Liver (tissue), 9 donors: ENCODE data around the gene ITGA4. TPM values are rescaled to one million over a fixed set of nuclear protein-coding genes. Genes with fewer than 3 reads are reported as not detected.

Source experiments
- DNase-seq: peaks from one replicate; pipeline ENCODE4 v3.0.0-alpha.2; 2017; ENCODE audit warnings: low spot score
- H3K27ac ChIP-seq, 2 donors: one replicate each; pipeline ENCODE4 v1.7.0; 2013; ENCODE audit warnings: inconsistent platforms in 2 of 2, low read length in 2 of 2, control low read depth in 1 of 2, low read depth in 1 of 2, mild to moderate bottlenecking in 1 of 2
- H3K27me3 ChIP-seq, 4 donors: one replicate each; pipeline versions ENCODE4 v1.6.1 to v1.7.0; 2013; ENCODE audit warnings: low read length in 3 of 4, inconsistent platforms in 1 of 4, mild to moderate bottlenecking in 1 of 4, moderate library complexity in 1 of 4; ENCODE audit not compliant: control insufficient read depth in 4 of 4, insufficient read depth in 4 of 4
- H3K36me3 ChIP-seq, 4 donors: one replicate each; pipeline versions ENCODE4 v1.6.1 to v1.7.0; 2013; ENCODE audit warnings: low read length in 3 of 4, mild to moderate bottlenecking in 3 of 4, low read depth in 1 of 4, moderate library complexity in 1 of 4; ENCODE audit not compliant: control insufficient read depth in 4 of 4, insufficient read depth in 3 of 4
- H3K4me1 ChIP-seq, 4 donors: one replicate each; pipeline versions ENCODE4 v1.6.1 to v1.7.0; 2013; ENCODE audit warnings: low read length in 3 of 4, mild to moderate bottlenecking in 3 of 4, moderate library complexity in 1 of 4; ENCODE audit not compliant: control insufficient read depth in 4 of 4, insufficient read depth in 4 of 4
- H3K4me3 ChIP-seq, 3 donors: one replicate each; pipeline versions ENCODE4 v1.6.1 to v1.7.0; 2013; ENCODE audit warnings: low read length in 3 of 3, control low read depth in 1 of 3, low read depth in 1 of 3, mild to moderate bottlenecking in 1 of 3
- H3K9ac ChIP-seq, 2 donors: one replicate each; pipeline ENCODE4 v1.7.0; 2013; ENCODE audit warnings: low read length in 2 of 2, mild to moderate bottlenecking in 2 of 2, moderate library complexity in 2 of 2, control low read depth in 1 of 2, low read depth in 1 of 2
- H3K9me3 ChIP-seq, 4 donors: one replicate each; pipeline versions ENCODE4 v1.6.1 to v1.7.0; 2013; ENCODE audit warnings: low read length in 3 of 4; ENCODE audit not compliant: control insufficient read depth in 4 of 4
- EGR1 ChIP-seq, 2 donors: IDR thresholded peaks; 2 replicates each; pipeline ENCODE4 v1.6.1; 2016 to 2018; ENCODE audit warnings: antibody characterized with exemption in 2 of 2, low read depth in 2 of 2
- FOXA1 ChIP-seq: IDR thresholded peaks from 2 replicates; pipeline ENCODE4 v1.6.1; 2016; ENCODE audit warnings: antibody characterized with exemption
- FOXA2 ChIP-seq: IDR thresholded peaks from 2 replicates; pipeline ENCODE4 v1.6.1; 2016; ENCODE audit warnings: antibody characterized with exemption
- GABPA ChIP-seq, 2 donors: IDR thresholded peaks in 1 of 2; conservative IDR thresholded peaks in 1 of 2; 2 replicates each; pipeline ENCODE4 v1.6.1; 2016; ENCODE audit warnings: antibody characterized with exemption in 2 of 2, mild to moderate bottlenecking in 1 of 2, moderate library complexity in 1 of 2
- HNF4A ChIP-seq, 2 donors: conservative IDR thresholded peaks; 2 replicates each; pipeline ENCODE4 v1.6.1; 2016; ENCODE audit warnings: antibody characterized with exemption in 2 of 2, mild to moderate bottlenecking in 2 of 2
- JUND ChIP-seq, 2 donors: IDR thresholded peaks; 2 replicates each; pipeline ENCODE4 v1.6.1; 2016; ENCODE audit warnings: antibody characterized with exemption in 2 of 2
- NR2F2 ChIP-seq: IDR thresholded peaks from 2 replicates; pipeline ENCODE4 v1.6.1; 2016; ENCODE audit warnings: antibody characterized with exemption
- RAD21 ChIP-seq, 2 donors: IDR thresholded peaks; 2 replicates each; pipeline ENCODE4 v1.6.1; 2016; ENCODE audit warnings: antibody characterized with exemption in 2 of 2, mild to moderate bottlenecking in 2 of 2
- RXRA ChIP-seq, 2 donors: IDR thresholded peaks; 2 replicates each; pipeline ENCODE4 v1.6.1; 2017 to 2018; ENCODE audit warnings: antibody characterized with exemption in 2 of 2, mild to moderate bottlenecking in 1 of 2
- SP1 ChIP-seq: IDR thresholded peaks from 2 replicates; pipeline ENCODE4 v1.6.1; 2018; ENCODE audit warnings: antibody characterized with exemption, mild to moderate bottlenecking
- TAF1 ChIP-seq: conservative IDR thresholded peaks from 2 replicates; pipeline ENCODE4 v1.6.1; 2016; ENCODE audit warnings: antibody characterized with exemption, mild to moderate bottlenecking
- YY1 ChIP-seq: IDR thresholded peaks from 2 replicates; pipeline ENCODE4 v1.6.1; 2016; ENCODE audit warnings: antibody characterized with exemption, mild to moderate bottlenecking
- WGBS: extraction: QIAGEN DNeasy Blood & Tissue Kit; methylation state at CpG from one replicate; pipeline ENCODE4 v1.1.7; 2013; 5-methylcytosine and 5-hydroxymethylcytosine counted together
- polyA plus RNA-seq, 2 donors: library from polyadenylated mRNA; stranded (reverse) in 1 of 2; unstranded in 1 of 2; fragments of 200-250 nt in 1 of 2; fragments of >200 nt in 1 of 2; fragmentation: Nextera tagmentation in 1 of 2; extraction: Ambion mirVana in 1 of 2; gene quantifications; one replicate each; pipeline versions ENCODE4 v1.2.1 to v1.2.3, GENCODE V29; 2013 to 2015
- total RNA-seq, 2 donors: library from RNA; depleted of rRNA; stranded (reverse); fragments of >200 nt; gene quantifications; one replicate each; pipeline ENCODE4 v1.2.3, GENCODE V29; 2014
- TF ChIP-seq, protein P1 (sequence below): IDR thresholded peaks from 2 replicates; pipeline ENCODE4 v1.6.1; 2016; ENCODE audit warnings: antibody characterized with exemption
- TF ChIP-seq, protein P2 (sequence below): IDR thresholded peaks from 2 replicates; pipeline ENCODE4 v1.6.1; 2016; ENCODE audit warnings: antibody characterized with exemption
- TF ChIP-seq, protein P3 (sequence below): fragments of 150-350 bp; IDR thresholded peaks from 2 replicates; pipeline ENCODE4 v1.5.1; 2017; ENCODE audit warnings: improper control_type of control experiment, low read depth, low read length; ENCODE audit not compliant: missing input control
- TF ChIP-seq, protein P4 (sequence below): IDR thresholded peaks from 2 replicates; pipeline ENCODE4 v1.6.1; 2016; ENCODE audit warnings: antibody characterized with exemption
- TF ChIP-seq, protein P5 (sequence below): IDR thresholded peaks from 2 replicates; pipeline ENCODE4 v1.6.1; 2016; ENCODE audit warnings: antibody characterized with exemption, mild to moderate bottlenecking
- donor health status: healthy.
- donor health status: healthy.
- donor health status: healthy.
- donor health status: healthy.
- donor health status: healthy.

The ITGA4 gene
- total and polyA plus RNA-seq, 4 donors = 1.6 to 142 (median 4.1) TPM

DNA sequence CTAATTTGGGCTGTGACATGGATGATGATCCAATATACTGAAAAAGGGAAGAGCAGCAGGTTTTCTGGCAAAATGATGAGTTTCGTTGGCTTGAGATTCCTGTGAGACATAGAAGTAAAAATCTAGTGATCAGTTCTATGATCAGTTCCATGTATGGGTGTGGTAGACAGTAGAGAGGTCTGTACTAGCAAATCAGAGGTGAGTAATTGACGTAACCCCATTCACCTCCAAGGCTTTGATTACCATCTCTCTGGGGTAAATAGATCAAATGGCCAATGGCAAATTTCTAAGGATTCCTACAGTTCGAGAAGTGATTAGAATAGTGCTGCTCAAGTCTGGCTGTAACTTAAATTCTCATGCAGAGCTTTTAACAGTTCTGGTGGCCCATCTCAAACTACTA is 6.4 kb downstream of the ITGA4 start:
- no peak for DNase-seq
- Histone ChIP-seq H3K36me3 (no peaks in the 10 kb centered on the region), H3K9ac (no peak overlapping the region), H3K27ac (no peak overlapping the region), H3K9me3 (no peaks in the 10 kb centered on the region), H3K27me3 (no peaks in the 10 kb centered on the region), H3K4me1 (no peaks in the 10 kb centered on the region), H3K4me3 (no peak overlapping the region)
- TF ChIP-seq RXRA (IDR thresholded peaks at IDR 0.05) (no peak), FOXA2 (no peak)
- TF ChIP-seq, protein P1, sequence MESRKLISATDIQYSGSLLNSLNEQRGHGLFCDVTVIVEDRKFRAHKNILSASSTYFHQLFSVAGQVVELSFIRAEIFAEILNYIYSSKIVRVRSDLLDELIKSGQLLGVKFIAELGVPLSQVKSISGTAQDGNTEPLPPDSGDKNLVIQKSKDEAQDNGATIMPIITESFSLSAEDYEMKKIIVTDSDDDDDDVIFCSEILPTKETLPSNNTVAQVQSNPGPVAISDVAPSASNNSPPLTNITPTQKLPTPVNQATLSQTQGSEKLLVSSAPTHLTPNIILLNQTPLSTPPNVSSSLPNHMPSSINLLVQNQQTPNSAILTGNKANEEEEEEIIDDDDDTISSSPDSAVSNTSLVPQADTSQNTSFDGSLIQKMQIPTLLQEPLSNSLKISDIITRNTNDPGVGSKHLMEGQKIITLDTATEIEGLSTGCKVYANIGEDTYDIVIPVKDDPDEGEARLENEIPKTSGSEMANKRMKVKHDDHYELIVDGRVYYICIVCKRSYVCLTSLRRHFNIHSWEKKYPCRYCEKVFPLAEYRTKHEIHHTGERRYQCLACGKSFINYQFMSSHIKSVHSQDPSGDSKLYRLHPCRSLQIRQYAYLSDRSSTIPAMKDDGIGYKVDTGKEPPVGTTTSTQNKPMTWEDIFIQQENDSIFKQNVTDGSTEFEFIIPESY = no peak
- WGBS = 69% methylated on average over 3 of the region's 3 CpGs

DNA sequence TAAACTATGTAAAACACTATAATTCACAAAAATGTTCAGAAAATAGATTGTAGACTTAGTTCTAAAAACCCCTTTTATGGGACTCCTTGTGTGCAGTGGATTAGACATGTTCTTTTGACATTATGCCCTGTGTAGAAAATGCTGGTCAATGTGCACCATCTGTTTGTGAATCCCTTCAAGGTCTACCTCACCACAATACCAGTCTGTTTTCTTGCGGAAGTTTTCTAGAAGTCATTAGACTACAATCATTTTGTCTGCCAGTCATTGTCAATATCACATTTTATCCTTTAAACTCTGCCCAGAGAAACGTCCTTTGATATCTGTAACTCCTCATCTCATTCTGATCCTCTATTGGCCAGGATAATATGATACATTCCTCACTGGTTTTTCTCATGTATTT is 7.8 kb downstream of the ITGA4 start:
- Histone ChIP-seq H3K9me3 (no peaks in the 10 kb centered on the region), H3K27me3 (no peaks in the 10 kb centered on the region), H3K36me3 (no peaks in the 10 kb centered on the region), H3K9ac (no peak overlapping the region), H3K4me3 (no peak overlapping the region), H3K4me1 (no peaks in the 10 kb centered on the region), H3K27ac (no peak overlapping the region)
- WGBS = 46% methylated on average over 2 of the region's 2 CpGs
- TF ChIP-seq SP1 = no peak
- TF ChIP-seq GABPA (IDR thresholded peaks at IDR 0.05 in 1 of 2, conservative IDR thresholded peaks at IDR 0.05 in 1 of 2) = no peak
- TF ChIP-seq, protein P2, sequence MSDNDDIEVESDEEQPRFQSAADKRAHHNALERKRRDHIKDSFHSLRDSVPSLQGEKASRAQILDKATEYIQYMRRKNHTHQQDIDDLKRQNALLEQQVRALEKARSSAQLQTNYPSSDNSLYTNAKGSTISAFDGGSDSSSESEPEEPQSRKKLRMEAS = no peak
- no peak for TF ChIP-seq EGR1 (IDR thresholded peaks at IDR 0.05; ENCODE audit: low read depth in 2 of 2)
- TF ChIP-seq HNF4A (conservative IDR thresholded peaks at IDR 0.05) = no peak
- no peak for TF ChIP-seq TAF1
- no peak for DNase-seq

DNA sequence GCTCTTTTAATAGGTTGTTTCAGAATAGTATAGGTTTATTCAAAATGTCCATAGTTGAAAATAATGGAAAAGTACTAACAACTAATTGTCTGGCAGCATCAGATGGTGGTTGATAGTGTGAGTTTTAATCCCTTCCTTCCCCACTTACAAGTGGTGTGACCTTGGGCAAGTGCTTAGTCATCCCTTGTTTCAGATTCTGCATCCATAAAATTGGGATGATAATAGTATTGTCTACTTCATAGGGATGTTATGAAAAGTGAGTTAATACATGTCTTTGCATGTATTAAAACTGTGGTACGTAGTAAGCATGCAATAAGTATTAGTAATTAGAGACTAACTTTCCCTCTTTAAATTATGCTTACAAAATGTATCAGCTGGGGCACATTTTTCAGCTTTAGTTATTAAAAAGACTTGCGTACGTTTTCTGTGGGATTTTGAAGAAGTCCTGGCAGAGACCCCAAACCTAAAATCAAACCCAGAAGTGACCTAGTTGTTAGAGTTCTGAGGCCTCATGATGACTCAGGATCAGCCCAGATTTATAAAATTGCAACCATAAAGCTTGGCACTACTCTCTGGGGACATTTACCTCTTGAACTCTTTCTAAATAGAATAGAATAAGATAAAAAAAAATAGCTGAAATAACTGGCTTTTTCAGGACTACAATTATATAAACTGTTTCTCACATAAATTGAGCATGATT is 8.6 kb downstream of the ITGA4 start:
- Histone ChIP-seq H3K9ac (no peak overlapping the region), H3K4me1 (no peaks in the 10 kb centered on the region), H3K27ac (no peak overlapping the region), H3K36me3 (no peaks in the 10 kb centered on the region), H3K4me3 (no peak overlapping the region), H3K27me3 (no peaks in the 10 kb centered on the region), H3K9me3 (no peaks in the 10 kb centered on the region)
- no peak for DNase-seq
- WGBS = 63% methylated on average over 3 of the region's 3 CpGs
- TF ChIP-seq RXRA (IDR thresholded peaks at IDR 0.05) (no peak), FOXA2 (no peak), JUND (IDR thresholded peaks at IDR 0.05) (no peak), RAD21 (IDR thresholded peaks at IDR 0.05) (no peak), GABPA (IDR thresholded peaks at IDR 0.05 in 1 of 2, conservative IDR thresholded peaks at IDR 0.05 in 1 of 2) (no peak), EGR1 (IDR thresholded peaks at IDR 0.05; ENCODE audit: low read depth in 2 of 2) (no peak), FOXA1 (no peak), TAF1 (no peak), SP1 (no peak), YY1 (no peak), NR2F2 (no peak)
- TF ChIP-seq, protein P2 = no peak
- TF ChIP-seq, protein P3, sequence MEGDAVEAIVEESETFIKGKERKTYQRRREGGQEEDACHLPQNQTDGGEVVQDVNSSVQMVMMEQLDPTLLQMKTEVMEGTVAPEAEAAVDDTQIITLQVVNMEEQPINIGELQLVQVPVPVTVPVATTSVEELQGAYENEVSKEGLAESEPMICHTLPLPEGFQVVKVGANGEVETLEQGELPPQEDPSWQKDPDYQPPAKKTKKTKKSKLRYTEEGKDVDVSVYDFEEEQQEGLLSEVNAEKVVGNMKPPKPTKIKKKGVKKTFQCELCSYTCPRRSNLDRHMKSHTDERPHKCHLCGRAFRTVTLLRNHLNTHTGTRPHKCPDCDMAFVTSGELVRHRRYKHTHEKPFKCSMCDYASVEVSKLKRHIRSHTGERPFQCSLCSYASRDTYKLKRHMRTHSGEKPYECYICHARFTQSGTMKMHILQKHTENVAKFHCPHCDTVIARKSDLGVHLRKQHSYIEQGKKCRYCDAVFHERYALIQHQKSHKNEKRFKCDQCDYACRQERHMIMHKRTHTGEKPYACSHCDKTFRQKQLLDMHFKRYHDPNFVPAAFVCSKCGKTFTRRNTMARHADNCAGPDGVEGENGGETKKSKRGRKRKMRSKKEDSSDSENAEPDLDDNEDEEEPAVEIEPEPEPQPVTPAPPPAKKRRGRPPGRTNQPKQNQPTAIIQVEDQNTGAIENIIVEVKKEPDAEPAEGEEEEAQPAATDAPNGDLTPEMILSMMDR = no peak
- TF ChIP-seq, protein P1 = no peak
- TF ChIP-seq, protein P4, sequence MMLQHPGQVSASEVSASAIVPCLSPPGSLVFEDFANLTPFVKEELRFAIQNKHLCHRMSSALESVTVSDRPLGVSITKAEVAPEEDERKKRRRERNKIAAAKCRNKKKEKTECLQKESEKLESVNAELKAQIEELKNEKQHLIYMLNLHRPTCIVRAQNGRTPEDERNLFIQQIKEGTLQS = no peak
- TF ChIP-seq, protein P5, sequence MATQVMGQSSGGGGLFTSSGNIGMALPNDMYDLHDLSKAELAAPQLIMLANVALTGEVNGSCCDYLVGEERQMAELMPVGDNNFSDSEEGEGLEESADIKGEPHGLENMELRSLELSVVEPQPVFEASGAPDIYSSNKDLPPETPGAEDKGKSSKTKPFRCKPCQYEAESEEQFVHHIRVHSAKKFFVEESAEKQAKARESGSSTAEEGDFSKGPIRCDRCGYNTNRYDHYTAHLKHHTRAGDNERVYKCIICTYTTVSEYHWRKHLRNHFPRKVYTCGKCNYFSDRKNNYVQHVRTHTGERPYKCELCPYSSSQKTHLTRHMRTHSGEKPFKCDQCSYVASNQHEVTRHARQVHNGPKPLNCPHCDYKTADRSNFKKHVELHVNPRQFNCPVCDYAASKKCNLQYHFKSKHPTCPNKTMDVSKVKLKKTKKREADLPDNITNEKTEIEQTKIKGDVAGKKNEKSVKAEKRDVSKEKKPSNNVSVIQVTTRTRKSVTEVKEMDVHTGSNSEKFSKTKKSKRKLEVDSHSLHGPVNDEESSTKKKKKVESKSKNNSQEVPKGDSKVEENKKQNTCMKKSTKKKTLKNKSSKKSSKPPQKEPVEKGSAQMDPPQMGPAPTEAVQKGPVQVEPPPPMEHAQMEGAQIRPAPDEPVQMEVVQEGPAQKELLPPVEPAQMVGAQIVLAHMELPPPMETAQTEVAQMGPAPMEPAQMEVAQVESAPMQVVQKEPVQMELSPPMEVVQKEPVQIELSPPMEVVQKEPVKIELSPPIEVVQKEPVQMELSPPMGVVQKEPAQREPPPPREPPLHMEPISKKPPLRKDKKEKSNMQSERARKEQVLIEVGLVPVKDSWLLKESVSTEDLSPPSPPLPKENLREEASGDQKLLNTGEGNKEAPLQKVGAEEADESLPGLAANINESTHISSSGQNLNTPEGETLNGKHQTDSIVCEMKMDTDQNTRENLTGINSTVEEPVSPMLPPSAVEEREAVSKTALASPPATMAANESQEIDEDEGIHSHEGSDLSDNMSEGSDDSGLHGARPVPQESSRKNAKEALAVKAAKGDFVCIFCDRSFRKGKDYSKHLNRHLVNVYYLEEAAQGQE = no peak
